ENCODE data around the gene NAP1L4. TPM values are rescaled to one million over a fixed set of nuclear protein-coding genes. Genes with fewer than 3 reads are reported as not detected.

NAP1L4 gene
- total and polyA plus RNA-seq, 12 donors = 98.5 to 233 (median 182) TPM

- peak in 1 of 9 donors; percentile 5 for TF ChIP-seq CTCF (IDR thresholded peaks at IDR 0.05)
- DNase-seq (peak; percentile 39 to 60), ATAC-seq (peak in 5 of 8 donors; percentile 1 to 37 (median 17))
- H3K4me3 ChIP-seq = peak within 1 kb of the TSS; percentile 40 to 65 (median 54)
- H3K9me3 ChIP-seq = no peaks in the 10 kb centered on the region
- intact Hi-C loops (cut with DNase I) = no loop called here
- H3K36me3 ChIP-seq = no peaks in the 10 kb centered on the region
- peak within 1 kb of the TSS in 4 of 10 donors; percentile 6 to 84 (median 25) for H3K27ac ChIP-seq
- 1 to 2% methylated on average over 88 to 103 of the region's 113 CpGs for WGBS, 2 donors
- peaks cover 9 to 45% (median 23%) of the 10 kb centered on the region in 9 donors for H3K4me1 ChIP-seq
- peaks cover 0 to 51% (median 39%) of the 10 kb centered on the region in 7 donors for H3K27me3 ChIP-seq
Measured at GRCh38 chr11:2928605-2929530, 63.3 kb downstream of the NAP1L4 start, which contains the start of gene PHLDA2. Gene PHLDA2 (minus strand): TSS chr11:2929420. CDS start chr11:2929364, 56 bp downstream.

GRCh38 chr11:2927851-2928604 lies 64.1 kb downstream of the NAP1L4 start:
- no peak for DNase-seq
- H3K9me3 ChIP-seq = no peaks in the 10 kb centered on the region
- no peak for ATAC-seq
- intact Hi-C loops (cut with DNase I) = no loop called here
- WGBS, 2 donors = 49 to 52% methylated on average over 25 of the region's 25 CpGs
- H3K36me3 ChIP-seq = no peaks in the 10 kb centered on the region
- peaks cover 0 to 51% (median 39%) of the 10 kb centered on the region in 7 donors for H3K27me3 ChIP-seq
- no peak for TF ChIP-seq CTCF (IDR thresholded peaks at IDR 0.05)
- peak overlapping the region in 1 of 10 donors; percentile 84 for H3K27ac ChIP-seq
- peaks cover 9 to 38% (median 23%) of the 10 kb centered on the region in 9 donors for H3K4me1 ChIP-seq
- H3K4me3 ChIP-seq = peak overlapping the region; percentile 40 to 65 (median 54)

DNA sequence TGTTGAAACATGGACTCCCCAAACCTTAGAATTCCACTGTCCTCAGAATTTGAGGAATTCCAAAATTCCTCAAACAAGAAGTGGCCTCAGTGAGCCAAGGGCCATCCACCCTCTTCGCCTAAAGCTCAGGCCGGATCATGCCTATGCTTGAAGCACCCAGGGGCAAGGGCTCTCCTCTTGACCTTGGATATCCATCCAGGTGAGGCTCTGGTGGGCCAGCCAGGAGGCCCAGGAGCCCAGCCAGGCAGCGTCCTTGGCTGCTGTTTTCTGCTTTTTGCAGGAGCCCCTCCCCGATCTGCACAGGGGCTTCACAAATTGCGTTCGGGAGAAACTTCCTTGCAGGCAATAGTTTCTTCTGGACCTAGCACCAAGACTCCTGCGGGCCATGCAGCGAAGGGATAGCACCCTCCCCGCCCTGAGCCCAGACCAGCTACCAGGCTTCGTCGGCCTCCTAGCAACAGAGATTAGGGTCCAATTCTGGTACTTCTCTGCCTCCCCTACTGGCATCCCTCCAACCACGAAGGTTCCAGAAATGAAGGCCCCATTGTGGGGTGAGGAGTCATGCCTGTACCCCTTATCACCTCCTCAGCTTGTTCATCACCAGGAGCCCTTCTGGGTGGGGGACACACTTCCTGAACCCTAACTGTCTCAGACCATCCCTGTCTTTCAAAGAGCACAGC lies 64.9 kb downstream of the NAP1L4 start:
- WGBS, 2 donors = 89 to 91% methylated on average over 12 of the region's 12 CpGs
- Histone ChIP-seq H3K9me3 (no peaks in the 10 kb centered on the region), H3K4me1 (peaks cover 9 to 38% (median 23%) of the 10 kb centered on the region in 9 donors), H3K4me3 (no peak overlapping the region), H3K36me3 (no peaks in the 10 kb centered on the region), H3K27ac (no peak overlapping the region), H3K27me3 (peaks cover 0 to 51% (median 39%) of the 10 kb centered on the region in 7 donors)
- no peak for ATAC-seq
- TF ChIP-seq CTCF (IDR thresholded peaks at IDR 0.05) = no peak
- no peak for DNase-seq
- intact Hi-C loops (cut with DNase I) = no loop called here

Data from heart right ventricle (tissue), 16 donors.